ENCODE results near the gene SEPTIN1.
A peak's percentile ranks its signal among the peaks of the same experiment; 100 is the strongest.

The SEPTIN1 gene

GRCh38 chr16:30416047-30416603 is 33.8 kb upstream of the SEPTIN1 start:
- H3K27me3 ChIP-seq (ENCODE audit: insufficient read depth, low read length): no peaks in the 10 kb centered on the region
- H3K36me3 ChIP-seq (ENCODE audit: insufficient read depth, low read depth, low read length): peaks cover 36% of the 10 kb centered on the region
- no peak overlapping the region for H3K4me3 ChIP-seq (ENCODE audit: low read length)
- no peak overlapping the region for H3K9ac ChIP-seq (ENCODE audit: low read depth, low read length)
- no peaks in the 10 kb centered on the region for H3K4me1 ChIP-seq (ENCODE audit: insufficient read depth, low read length)
- H3K9me3 ChIP-seq (ENCODE audit: insufficient read depth, low read depth, low read length): no peaks in the 10 kb centered on the region
- no peak overlapping the region for H3K27ac ChIP-seq (ENCODE audit: low read length)

GRCh38 chr16:30414159-30414558 is 31.8 kb upstream of the SEPTIN1 start:
- H3K9ac ChIP-seq (ENCODE audit: low read depth, low read length): no peak overlapping the region
- H3K4me1 ChIP-seq (ENCODE audit: insufficient read depth, low read length): no peaks in the 10 kb centered on the region
- H3K27ac ChIP-seq (ENCODE audit: low read length): no peak overlapping the region
- no peak overlapping the region for H3K4me3 ChIP-seq (ENCODE audit: low read length)
- no peaks in the 10 kb centered on the region for H3K9me3 ChIP-seq (ENCODE audit: insufficient read depth, low read depth, low read length)
- peaks cover 42% of the 10 kb centered on the region for H3K36me3 ChIP-seq (ENCODE audit: insufficient read depth, low read depth, low read length)
- no peaks in the 10 kb centered on the region for H3K27me3 ChIP-seq (ENCODE audit: insufficient read depth, low read length)

DNA sequence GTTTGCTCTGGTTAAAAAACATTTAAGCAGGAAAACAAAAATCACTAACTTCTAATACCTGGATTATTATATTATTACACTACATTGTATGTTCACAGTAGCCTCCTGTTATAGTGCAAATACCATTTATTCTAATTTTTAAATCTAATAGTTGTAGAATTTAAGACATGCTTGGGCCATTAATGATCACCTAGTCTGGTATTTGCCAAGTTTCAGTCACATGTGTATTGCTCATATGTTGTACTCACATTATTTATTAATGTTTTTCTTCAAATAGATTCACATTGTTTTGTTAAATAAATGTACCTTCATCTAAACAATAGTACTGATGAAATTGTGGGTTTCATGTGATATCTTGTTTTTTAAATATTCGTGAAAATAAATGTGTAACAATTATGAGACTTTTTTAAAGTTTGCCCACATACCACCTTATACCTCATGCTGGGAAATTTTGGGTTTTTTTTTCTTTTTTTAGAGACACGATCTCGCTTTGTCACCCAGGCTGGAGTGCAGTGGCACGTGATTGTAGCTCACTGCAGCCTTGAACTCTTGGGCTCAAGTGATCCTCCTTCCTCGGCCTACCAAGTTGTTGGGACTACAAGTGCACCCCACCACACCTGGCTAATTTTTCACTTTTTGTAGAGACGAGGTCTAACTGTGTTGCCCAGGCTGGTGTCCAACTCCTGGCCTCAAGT is 30.9 kb upstream of the SEPTIN1 start:
- H3K4me1 ChIP-seq (ENCODE audit: insufficient read depth, low read length): peaks cover 2% of the 10 kb centered on the region; the same call in 1 of the 2 replicates
- no peak overlapping the region for H3K27ac ChIP-seq (ENCODE audit: low read length)
- H3K9me3 ChIP-seq (ENCODE audit: insufficient read depth, low read depth, low read length): no peaks in the 10 kb centered on the region
- H3K9ac ChIP-seq (ENCODE audit: low read depth, low read length): no peak overlapping the region
- no peaks in the 10 kb centered on the region for H3K27me3 ChIP-seq (ENCODE audit: insufficient read depth, low read length)
- no peak overlapping the region for H3K4me3 ChIP-seq (ENCODE audit: low read length)
- H3K36me3 ChIP-seq (ENCODE audit: insufficient read depth, low read depth, low read length): peaks cover 42% of the 10 kb centered on the region

GRCh38 chr16:30409125-30410060 is 27.0 kb upstream of the SEPTIN1 start:
- no peak overlapping the region for H3K27ac ChIP-seq (ENCODE audit: low read length)
- H3K4me3 ChIP-seq (ENCODE audit: low read length): peak overlapping the region; percentile 18; the same call in 1 of the 2 replicates
- no peak overlapping the region for H3K9ac ChIP-seq (ENCODE audit: low read depth, low read length)
- peaks cover 42% of the 10 kb centered on the region for H3K36me3 ChIP-seq (ENCODE audit: insufficient read depth, low read depth, low read length)
- H3K9me3 ChIP-seq (ENCODE audit: insufficient read depth, low read depth, low read length): no peaks in the 10 kb centered on the region
- peaks cover 8% of the 10 kb centered on the region; the same call in 1 of the 2 replicates for H3K4me1 ChIP-seq (ENCODE audit: insufficient read depth, low read length)
- no peaks in the 10 kb centered on the region for H3K27me3 ChIP-seq (ENCODE audit: insufficient read depth, low read length)

DNA sequence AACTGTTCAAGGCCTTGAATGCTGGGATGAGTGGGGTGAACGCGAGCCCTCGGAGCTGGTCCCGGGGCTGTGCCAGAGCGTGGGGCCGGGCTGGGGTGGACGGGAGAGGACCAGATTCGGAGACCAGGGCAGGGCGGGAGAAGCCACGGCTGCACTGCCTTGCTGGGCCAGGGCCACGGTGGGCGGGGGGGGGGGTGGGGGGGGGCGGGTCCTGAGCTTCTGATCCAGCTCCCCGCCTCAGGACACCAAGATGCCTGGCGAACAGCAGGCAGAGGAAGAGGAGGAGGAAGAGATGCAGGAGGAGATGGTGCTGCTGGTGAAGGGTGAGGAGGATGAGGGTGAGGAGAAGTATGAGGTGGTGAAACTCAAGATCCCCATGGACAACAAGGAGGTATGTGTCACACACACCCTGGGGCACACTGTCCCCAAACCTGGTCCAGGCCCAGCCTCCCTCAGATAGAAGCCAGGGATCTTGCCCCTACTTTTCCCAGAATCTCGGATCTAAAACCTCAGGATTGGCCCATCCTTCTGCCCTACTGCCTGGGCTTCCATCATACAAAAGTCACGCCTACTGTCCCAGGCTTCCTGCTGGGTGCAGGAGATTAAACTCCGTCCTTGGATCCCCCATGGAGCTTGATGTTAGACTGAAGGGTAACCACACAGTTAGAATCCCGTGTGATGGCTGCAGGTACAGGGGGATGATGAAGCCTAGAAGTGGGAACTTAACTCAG is 25.6 kb upstream of the SEPTIN1 start:
- H3K4me1 ChIP-seq (ENCODE audit: insufficient read depth, low read length): peaks cover 8% of the 10 kb centered on the region; the same call in 1 of the 2 replicates
- peak overlapping the region; percentile 70 for H3K4me3 ChIP-seq (ENCODE audit: low read length)
- no peak overlapping the region for H3K27ac ChIP-seq (ENCODE audit: low read length)
- peak overlapping the region; percentile 69 for H3K9ac ChIP-seq (ENCODE audit: low read depth, low read length)
- H3K9me3 ChIP-seq (ENCODE audit: insufficient read depth, low read depth, low read length): no peaks in the 10 kb centered on the region
- no peaks in the 10 kb centered on the region for H3K27me3 ChIP-seq (ENCODE audit: insufficient read depth, low read length)
- peaks cover 28% of the 10 kb centered on the region for H3K36me3 ChIP-seq (ENCODE audit: insufficient read depth, low read depth, low read length)

DNA sequence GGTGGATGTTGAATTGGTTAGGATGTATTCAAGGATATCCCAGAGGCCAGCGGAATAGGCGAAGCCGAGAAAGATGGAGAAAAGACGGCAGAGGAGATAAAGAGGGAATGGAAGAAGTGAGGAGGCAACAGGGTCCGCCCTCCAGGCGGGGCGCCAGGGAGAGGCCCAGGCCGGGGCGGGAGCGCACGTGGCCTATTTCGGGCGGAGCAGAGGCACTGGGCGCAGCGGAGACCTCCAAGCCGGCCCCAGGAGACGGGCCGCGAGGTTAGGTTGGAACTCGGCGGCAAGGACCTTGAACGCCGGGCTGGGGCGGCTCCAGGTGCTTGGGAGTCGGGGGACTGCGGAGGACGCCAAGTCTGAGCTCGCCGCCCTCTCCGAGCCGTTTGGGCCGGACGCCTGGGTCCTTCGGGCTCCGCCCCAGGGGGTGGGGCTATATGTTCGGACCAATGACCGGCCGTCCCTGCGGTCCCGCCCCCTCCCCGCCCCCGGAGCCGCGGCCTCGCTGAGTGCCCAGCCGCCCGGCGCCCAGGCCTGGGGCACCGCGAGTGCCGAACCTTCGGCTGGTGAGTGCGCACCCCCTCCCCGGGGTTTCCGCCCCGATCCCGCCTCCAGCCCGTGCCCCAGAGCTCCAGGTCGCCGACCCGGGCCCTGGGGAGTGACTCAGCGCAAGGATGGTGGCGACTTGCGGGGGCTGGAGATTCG is 24.9 kb upstream of the SEPTIN1 start, which contains the start of gene ZNF771:
ZNF771 (plus strand) TSS at position 505 of the 702 bp plus-strand sequence. CDS start 448 bp downstream, outside the sequence.
- Histone ChIP-seq H3K4me3 (ENCODE audit: low read length) (peak within 1 kb of the TSS; percentile 70), H3K36me3 (ENCODE audit: insufficient read depth, low read depth, low read length) (peaks cover 21% of the 10 kb centered on the region), H3K27ac (ENCODE audit: low read length) (no peak within 1 kb of the TSS), H3K9ac (ENCODE audit: low read depth, low read length) (peak within 1 kb of the TSS; percentile 69), H3K4me1 (ENCODE audit: insufficient read depth, low read length) (peaks cover 8% of the 10 kb centered on the region; the same call in 1 of the 2 replicates), H3K27me3 (ENCODE audit: insufficient read depth, low read length) (no peaks in the 10 kb centered on the region), H3K9me3 (ENCODE audit: insufficient read depth, low read depth, low read length) (no peaks in the 10 kb centered on the region)

DNA sequence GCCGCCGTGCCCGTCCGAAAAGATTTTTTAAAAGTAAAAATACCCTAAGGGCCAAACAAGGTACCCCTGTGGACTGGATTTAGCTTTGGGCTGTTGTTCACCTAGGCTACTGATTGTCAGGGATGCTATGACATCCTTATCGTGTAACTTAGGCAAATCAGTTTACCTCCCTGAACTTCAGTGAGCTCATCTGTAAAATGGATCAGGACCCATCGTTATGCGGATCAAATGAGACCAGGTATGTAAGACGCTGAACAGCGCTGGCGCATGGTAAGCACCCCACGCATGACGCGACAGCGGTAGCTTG is 24.4 kb upstream of the SEPTIN1 start:
- Histone ChIP-seq H3K27me3 (ENCODE audit: insufficient read depth, low read length) (no peaks in the 10 kb centered on the region), H3K9ac (ENCODE audit: low read depth, low read length) (peak overlapping the region; percentile 69; the same call in 1 of the 2 replicates), H3K4me3 (ENCODE audit: low read length) (peak overlapping the region; percentile 70), H3K9me3 (ENCODE audit: insufficient read depth, low read depth, low read length) (no peaks in the 10 kb centered on the region), H3K4me1 (ENCODE audit: insufficient read depth, low read length) (peaks cover 8% of the 10 kb centered on the region; the same call in 1 of the 2 replicates), H3K36me3 (ENCODE audit: insufficient read depth, low read depth, low read length) (peaks cover 16% of the 10 kb centered on the region), H3K27ac (ENCODE audit: low read length) (no peak overlapping the region)

DNA sequence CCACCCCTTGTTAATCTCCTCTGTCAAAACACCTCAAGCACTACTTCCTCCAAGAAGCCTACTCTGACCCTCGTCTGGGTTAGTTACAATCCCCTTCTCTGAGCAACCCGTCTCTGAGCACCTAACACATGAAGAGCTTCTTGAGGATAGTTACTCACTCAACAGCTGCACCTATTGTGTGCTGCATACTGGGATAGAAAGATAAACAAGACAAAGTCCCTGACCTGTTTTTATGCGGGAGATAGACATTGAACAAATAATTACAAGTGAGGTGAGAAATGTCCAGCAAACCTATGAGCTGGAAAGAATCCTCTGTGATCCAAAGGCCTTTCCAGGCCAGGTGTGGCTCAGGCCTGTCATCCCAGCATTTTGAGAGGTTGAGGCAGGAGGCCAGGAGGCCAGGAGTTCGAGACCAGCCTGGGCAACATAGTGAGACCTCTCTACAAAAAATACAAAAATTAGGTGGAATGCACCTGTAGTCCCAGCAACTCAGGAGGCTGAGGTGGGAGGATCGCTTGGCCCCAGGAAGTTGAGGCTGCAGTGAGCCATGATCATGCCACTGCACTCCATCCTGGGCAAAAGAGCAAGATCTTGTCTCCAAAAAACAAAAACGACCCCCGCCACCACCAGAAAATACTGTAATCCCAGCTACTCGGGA is 19.5 kb upstream of the SEPTIN1 start:
- Histone ChIP-seq H3K9ac (ENCODE audit: low read depth, low read length) (no peak overlapping the region), H3K27ac (ENCODE audit: low read length) (no peak overlapping the region), H3K36me3 (ENCODE audit: insufficient read depth, low read depth, low read length) (peaks cover 24% of the 10 kb centered on the region), H3K9me3 (ENCODE audit: insufficient read depth, low read depth, low read length) (no peaks in the 10 kb centered on the region), H3K27me3 (ENCODE audit: insufficient read depth, low read length) (no peaks in the 10 kb centered on the region), H3K4me1 (ENCODE audit: insufficient read depth, low read length) (peaks cover 2% of the 10 kb centered on the region; the same call in 1 of the 2 replicates), H3K4me3 (ENCODE audit: low read length) (no peak overlapping the region)

- no peaks in the 10 kb centered on the region for H3K9me3 ChIP-seq (ENCODE audit: insufficient read depth, low read depth, low read length)
- H3K4me1 ChIP-seq (ENCODE audit: insufficient read depth, low read length): no peaks in the 10 kb centered on the region; the same call in 1 of the 2 replicates
- H3K36me3 ChIP-seq (ENCODE audit: insufficient read depth, low read depth, low read length): peaks cover 33% of the 10 kb centered on the region
- peak overlapping the region; percentile 82; the same call in 1 of the 2 replicates for H3K9ac ChIP-seq (ENCODE audit: low read depth, low read length)
- H3K27ac ChIP-seq (ENCODE audit: low read length): no peak overlapping the region
- no peaks in the 10 kb centered on the region for H3K27me3 ChIP-seq (ENCODE audit: insufficient read depth, low read length)
- H3K4me3 ChIP-seq (ENCODE audit: low read length): peak overlapping the region; percentile 61
Measured at GRCh38 chr16:30399435-30400186, 17.2 kb upstream of the SEPTIN1 start.
